Caki2 (cell line): ENCODE measurements around the gene FBXO38. TPM values are rescaled to one million over a fixed set of nuclear protein-coding genes. Genes with fewer than 3 reads are reported as not detected.

Source experiments
- DNase-seq: peaks from one replicate; pipeline ENCODE4 v3.0.0-alpha.2; 2015; ENCODE audit warnings: low read depth
- in situ Hi-C: cut with HindIII; loops from 2 replicates; pipeline ENCODE4 v1.10.0; 2016; ENCODE audit warnings: low sequenced_read_pairs, low pct_unique_long_range_greater_than_20kb, mixed read lengths
- total RNA-seq: library from RNA; depleted of rRNA; stranded (reverse); fragments of >200 nt; shearing (Covaris generic); gene quantifications from 2 replicates; pipeline ENCODE4 v1.2.3, GENCODE V29; 2014; ENCODE audit warnings: low replicate concordance; rRNA removed

Gene FBXO38
- total RNA-seq, 1 experiment from 2014 or later, result 25.7 TPM

- DNase-seq, result no peak
- in situ Hi-C loops, result no loop called here
Observed at GRCh38 chr5:148491015-148491792, 107.4 kb downstream of the FBXO38 start.

- no peak for DNase-seq
- in situ Hi-C loops, result no loop called here
Observed at GRCh38 chr5:148491793-148492184, 108.0 kb downstream of the FBXO38 start.

GRCh38 chr5:148492351-148492750 lies 108.6 kb downstream of the FBXO38 start:
- in situ Hi-C loops, result no loop called here
- no peak for DNase-seq

Other genes with a start within 250 kb of the FBXO38 start
- not detected in 2 replicates for gene SPINK14, start 215.4 kb upstream of the FBXO38 start, total RNA-seq
- not detected in 2 replicates for gene SPINK6, start 180.9 kb upstream of the FBXO38 start, total RNA-seq
- not detected in 2 replicates for gene MARCOL, start 145.4 kb upstream of the FBXO38 start, total RNA-seq
- gene SPINK13, start 115.2 kb upstream of the FBXO38 start, total RNA-seq, result 0.14 and 1.3 TPM in 2 replicates
- not detected in 2 replicates for gene SPINK7, start 71.5 kb upstream of the FBXO38 start, total RNA-seq
- gene SPINK9, start 48.4 kb upstream of the FBXO38 start, total RNA-seq, result not detected in 2 replicates